HG02623 (cell line): ENCODE data around the gene METTL21C.

ENCODE experiments used
- ATAC-seq: cut with Tn5 transposase; IDR thresholded peaks from one replicate; pipeline ENCODE4 v1.9.1; 2021; ENCODE audit warnings: moderate library complexity; ENCODE audit not compliant: unreplicated experiment

METTL21C gene

DNA sequence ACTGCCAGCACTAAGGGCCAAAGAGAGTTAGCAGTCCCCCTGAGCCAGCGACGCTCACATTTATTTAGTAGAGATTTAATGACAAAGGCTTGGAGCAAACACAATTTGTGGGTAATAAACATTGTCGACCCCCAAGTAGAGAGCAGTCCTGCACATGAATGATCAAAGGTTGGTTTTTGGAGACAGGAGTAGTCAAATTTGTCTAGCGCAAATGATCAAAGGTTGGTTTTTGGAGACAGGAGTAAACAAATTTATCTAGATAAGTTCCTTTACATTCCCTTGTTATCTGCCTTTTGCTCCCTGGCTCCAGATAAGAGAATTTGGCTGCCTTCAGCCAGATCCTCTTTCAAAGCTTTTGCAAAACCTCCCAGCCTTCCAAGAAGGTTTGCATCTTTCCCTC lies 26.9 kb downstream of the METTL21C start:
- ATAC-seq, result no peak

DNA sequence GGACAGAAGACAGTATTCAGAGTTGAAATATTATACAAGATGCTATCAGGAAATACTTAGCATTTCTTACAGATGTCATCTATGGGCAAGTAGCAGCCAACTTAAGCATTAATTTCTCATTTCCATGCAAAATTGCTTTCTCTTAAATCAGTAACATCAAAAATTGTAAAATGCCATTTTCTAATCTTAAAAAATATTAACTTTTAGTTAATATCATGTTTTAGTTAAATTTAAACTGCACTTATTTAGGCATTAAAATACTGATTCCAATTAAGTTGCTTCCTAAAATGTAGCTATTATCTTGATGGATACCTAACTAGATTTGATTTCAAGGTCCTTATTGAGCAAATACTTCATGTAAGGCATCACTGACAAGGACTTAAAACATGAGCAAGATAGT lies 27.8 kb downstream of the METTL21C start:
- ATAC-seq, result no peak

DNA sequence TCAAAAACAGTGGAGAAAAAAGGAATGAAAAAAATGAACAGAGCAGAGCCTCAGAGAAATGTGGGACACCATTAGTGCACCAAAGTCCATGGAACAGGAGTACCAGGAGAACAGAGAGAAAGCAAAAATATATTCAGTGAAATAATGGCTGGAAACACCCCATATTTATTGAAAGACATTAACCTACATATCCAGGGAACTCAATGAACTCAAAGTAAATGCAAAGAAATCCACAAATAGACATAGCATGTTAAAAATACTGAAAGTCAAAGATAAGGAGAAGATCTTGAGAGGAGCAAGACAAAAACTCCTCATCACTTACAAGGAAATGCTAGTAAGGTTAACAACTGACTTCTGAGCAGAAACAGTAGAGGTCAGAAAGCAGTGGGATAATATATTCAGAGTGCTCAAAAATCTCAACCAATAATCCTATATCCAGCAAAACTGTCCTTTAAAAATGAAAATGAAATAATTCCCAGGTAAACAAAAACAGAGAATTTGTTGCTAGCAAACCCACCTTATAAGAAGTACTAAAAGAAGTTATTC lies 35.6 kb downstream of the METTL21C start:
- ATAC-seq, result no peak

DNA sequence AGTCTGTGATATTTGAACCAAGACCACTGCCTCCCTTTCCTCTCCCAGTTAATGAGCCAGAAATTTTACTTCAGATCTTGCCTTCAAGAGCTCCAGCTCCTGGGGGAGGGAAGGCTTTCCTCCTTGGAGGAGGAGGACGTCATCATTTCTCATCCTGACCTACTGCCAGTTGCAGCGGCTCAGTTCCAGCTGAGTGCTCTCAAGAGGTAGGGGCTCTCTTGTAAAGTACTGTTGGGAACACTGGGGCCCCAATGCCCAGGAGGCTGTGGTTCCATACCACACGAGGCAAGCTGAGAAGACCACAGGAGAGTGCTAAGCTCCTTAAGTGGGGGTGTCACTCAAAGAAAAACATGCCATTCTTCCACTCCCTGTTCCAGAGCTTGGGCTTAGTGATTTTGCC lies 36.2 kb downstream of the METTL21C start:
- no peak for ATAC-seq

DNA sequence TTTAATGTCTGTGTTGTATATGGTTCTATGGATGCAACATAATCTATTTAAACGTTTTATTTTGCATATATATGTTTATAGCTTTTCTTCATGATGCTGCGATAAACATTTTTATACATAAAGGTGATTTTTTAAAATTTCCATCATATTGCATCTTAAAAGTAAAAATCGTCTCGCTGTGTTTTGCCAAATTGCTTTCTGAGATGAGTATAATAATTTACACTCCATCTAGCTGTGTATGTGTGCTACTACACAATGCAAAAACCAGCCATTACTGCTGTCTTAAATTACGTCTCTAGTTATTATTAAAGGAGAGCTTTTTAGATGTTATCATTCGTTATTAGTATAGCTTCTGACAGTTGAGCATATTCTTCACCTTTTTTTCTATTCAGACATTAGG lies 37.2 kb downstream of the METTL21C start:
- no peak for ATAC-seq

DNA sequence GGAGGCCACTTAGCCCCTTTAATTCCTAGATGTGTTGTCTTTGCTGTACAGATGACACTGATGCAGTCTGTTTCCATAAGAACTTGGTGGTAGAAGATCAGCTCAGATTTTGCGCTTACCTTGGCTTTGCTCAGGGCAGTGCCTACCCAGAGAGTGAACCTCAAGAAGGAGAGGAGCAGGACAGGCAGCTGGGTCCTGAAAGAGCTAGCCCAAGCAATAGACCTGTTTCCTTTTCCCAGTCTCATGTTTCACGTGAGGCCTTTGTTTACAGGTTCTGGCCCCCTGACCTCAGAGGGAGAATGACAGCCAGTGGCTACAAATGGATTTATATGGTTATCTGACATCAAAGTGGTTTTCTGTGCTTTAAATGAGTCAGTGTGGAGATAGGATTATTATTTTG lies 40.1 kb downstream of the METTL21C start:
- ATAC-seq, result no peak

DNA sequence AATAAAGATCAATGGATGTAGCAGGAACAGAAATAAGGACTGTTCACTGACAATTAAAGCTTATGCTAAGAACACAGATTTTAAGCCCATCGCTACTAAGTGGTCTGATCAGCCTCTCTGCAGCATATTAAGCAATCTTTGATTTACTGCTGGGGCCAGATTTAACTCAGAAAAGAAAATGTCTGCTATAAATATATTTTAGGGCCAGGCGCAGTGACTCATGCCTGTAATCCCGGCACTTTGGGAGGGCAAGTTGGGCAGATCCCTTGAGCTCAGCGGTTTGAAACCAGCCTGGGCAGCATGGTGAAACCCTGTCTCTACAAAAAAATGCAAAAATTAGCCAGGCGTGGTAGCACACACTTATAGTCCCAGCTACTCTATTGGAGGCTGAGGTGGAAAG lies 43.0 kb downstream of the METTL21C start:
- ATAC-seq, result no peak

DNA sequence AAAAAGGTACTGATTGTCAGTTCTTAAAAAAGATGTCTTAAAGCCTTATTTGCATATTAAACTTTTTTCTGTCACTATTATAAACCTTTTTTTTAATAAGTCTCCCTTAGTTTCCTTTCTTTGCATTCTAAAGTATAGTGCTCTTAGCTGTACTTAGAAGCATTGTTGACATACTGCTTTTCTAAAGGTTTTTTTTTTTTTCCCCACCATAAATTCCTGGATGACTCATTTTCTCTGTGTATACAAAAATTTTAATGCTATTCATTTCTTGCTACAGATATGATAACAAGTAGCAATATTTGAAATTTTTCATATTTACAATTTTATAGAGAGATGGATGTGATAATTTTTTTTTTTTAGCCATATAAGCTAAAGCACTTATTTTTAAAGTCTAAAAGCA lies 43.5 kb downstream of the METTL21C start:
- no peak for ATAC-seq

DNA sequence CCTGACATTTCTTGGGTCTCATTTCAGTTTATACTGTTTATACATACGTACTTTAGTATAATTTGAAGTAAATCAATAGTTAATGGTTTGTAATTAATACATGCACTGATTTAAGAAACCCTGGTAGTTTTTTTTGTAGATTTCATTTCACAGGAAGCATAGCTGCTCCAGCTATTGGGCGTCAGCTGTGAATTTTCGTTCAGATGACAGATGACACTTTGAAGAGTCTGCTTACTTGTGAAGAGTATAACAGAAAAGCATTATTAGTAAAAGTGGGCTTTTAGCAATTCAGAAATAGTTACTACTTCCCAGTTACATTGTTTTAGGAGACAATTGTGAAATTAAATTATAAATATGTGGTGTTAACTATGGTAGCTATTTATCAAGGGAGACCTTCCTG lies 44.4 kb downstream of the METTL21C start:
- ATAC-seq, result no peak

DNA sequence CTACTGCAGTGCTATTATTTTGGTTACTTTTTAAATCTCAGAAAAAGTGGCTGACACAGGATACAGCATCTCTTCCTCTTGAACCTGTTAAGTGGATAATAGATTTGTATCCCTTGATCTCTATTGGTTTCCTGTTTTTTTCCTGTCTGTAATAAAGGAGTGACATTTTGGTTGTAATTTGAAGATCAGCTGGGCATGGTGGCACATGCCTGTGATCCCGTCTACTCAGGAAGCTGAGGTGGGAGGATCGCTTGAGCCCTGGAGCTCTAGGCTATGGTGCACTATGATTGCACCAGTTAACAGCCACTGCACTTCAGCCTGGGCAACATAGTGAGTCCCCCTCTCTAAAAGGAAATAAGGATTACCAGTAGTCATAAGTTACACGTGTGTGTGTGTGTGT lies 46.8 kb downstream of the METTL21C start:
- ATAC-seq, result no peak

DNA sequence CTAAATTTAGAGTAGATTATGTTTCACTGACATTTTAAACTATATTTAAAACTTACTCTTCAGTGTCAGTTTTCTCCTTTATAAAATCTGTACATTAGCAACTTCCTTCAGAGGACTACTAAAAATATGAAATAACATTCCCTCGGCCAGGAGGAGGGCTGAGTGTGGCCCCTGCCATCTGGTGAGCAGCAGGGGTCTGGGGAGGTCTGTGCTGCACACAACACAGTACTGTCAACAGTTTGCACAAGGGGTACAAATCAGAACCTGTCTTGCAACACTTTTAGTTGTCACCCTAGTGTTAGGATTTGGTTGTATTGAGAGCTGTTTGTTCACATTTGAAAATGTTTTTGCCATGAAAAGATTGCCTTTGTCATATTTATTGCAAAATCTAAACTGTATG lies 49.1 kb downstream of the METTL21C start:
- ATAC-seq, result no peak

DNA sequence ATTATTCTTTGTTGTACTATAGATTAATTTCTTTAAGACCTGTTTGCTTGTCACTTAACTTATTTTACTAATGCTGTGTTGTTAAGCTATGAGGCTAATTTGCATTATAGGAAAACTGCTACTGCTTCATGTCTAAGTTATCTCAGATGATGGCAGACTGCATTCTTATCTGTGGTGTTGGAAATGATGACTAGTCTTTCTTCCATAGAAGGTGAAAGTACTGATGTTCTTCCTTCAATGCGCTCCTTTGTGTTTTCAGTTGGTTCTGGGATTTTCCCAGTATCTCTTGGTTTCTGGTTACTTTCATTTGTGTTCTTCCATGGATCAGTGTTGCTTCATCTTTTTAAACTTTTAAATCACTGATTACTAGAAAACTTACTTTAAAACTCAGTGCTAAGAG lies 51.2 kb downstream of the METTL21C start:
- ATAC-seq, result no peak

DNA sequence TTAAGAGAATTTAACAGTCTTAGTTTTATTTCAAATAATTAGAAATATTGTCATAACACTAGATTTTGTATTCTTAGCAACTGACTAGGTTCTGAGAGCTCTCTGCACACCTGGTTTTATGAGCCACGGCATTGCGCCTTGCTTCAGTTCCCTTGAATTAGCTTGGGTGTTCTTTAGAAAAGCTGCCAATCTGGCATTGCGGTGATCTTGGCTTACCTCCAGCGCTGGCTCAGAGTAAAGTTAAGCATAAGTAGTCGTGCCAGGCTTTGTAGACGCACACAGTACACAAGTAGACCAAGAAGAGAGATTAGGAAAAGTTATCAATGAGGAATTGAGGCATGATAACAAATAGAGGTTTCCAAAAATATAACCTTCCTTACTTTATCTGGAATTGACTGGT lies 52.4 kb downstream of the METTL21C start:
- no peak for ATAC-seq

DNA sequence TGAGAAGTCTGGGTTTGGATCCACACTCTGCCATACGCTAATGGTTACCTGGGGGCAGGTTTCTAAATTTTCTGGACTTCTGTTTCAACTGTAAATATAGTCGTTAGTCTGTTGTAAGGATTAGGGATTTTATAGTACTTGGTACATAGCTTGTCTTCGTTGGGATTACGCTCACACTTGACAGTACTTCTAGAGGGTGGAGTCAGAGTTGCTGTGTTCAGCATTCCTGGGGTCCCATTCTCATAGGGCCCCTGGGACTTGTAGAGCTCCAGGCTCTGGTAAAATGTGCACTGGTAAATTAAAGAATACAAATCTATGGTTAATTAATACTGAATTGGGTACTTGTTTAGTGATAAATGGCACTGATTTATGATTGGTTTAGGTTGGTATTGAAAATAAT lies 52.8 kb downstream of the METTL21C start:
- no peak for ATAC-seq

DNA sequence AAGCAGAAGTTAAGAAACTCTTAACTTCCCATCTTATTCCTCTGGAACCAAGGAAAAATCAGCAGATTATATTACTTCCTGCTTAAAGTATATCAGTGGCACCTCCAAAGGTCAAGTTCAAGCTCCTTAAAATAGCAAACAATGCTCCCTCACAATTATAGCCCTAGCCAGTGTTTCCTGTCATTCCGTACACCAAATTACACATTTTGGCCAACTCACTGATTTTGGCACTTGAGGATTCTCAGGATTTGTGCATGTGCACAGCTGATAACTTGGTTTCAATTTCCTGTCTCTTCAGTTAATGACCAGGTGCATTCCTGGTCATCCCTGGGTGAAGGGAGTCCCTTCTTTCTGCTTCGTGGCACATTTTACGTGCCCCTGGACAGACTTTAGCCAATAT lies 56.1 kb downstream of the METTL21C start:
- ATAC-seq, result no peak
